ENCODE data around the gene TMED3.

DNA sequence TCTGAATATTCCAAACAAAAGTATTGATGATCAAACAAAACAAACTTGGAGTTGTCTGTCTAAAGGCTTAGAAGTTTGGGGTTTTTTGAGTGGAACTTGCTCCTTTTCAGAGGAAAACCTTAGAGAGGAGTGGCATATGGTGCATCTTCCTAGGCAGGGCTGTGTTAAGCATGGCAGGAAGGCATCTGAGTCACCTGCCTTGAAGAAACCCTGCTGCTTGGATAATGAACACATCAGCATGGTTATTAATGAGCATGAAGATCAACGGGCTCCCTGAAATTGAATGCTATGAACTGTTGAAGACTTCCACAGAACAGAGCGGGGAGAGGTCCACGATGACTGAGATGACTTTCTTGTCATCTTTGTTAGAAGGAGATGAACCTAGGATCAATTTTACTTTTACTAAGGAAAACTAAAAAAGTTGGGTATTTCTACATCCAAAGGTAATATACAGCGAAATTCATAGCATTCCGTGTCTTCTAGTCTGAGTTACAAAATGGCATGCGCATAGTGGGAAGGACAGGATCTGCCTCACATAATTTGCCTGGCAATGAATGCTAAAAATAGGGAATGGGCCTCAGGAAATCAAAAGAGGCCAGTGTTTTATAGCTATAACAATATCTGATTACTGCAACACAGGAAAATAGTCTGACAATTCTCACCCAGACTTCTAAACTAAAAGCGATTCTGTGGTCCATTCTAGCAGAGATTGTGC is 11.6 kb upstream of the TMED3 start:
- TF ChIP-seq, protein P1, sequence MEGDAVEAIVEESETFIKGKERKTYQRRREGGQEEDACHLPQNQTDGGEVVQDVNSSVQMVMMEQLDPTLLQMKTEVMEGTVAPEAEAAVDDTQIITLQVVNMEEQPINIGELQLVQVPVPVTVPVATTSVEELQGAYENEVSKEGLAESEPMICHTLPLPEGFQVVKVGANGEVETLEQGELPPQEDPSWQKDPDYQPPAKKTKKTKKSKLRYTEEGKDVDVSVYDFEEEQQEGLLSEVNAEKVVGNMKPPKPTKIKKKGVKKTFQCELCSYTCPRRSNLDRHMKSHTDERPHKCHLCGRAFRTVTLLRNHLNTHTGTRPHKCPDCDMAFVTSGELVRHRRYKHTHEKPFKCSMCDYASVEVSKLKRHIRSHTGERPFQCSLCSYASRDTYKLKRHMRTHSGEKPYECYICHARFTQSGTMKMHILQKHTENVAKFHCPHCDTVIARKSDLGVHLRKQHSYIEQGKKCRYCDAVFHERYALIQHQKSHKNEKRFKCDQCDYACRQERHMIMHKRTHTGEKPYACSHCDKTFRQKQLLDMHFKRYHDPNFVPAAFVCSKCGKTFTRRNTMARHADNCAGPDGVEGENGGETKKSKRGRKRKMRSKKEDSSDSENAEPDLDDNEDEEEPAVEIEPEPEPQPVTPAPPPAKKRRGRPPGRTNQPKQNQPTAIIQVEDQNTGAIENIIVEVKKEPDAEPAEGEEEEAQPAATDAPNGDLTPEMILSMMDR (IDR thresholded peaks at IDR 0.05; ENCODE audit: poor library complexity), result no peak
- no peak for TF ChIP-seq EZH2 (IDR thresholded peaks at IDR 0.05; ENCODE audit: borderline replicate concordance)
- no peak for TF ChIP-seq EZH2phosphoT487 (IDR thresholded peaks at IDR 0.05; ENCODE audit: low read depth, severe bottlenecking, unreplicated experiment)

Measured in hepatocyte (in vitro differentiated cells).